Measurements from ENCODE around the gene SMCHD1.
"Not testable (repeated sequence)": the region's sequence is repeated elsewhere in the genome, so short reads cannot be mapped to it uniquely, and the experiment has no call there.

Gene SMCHD1

DNA sequence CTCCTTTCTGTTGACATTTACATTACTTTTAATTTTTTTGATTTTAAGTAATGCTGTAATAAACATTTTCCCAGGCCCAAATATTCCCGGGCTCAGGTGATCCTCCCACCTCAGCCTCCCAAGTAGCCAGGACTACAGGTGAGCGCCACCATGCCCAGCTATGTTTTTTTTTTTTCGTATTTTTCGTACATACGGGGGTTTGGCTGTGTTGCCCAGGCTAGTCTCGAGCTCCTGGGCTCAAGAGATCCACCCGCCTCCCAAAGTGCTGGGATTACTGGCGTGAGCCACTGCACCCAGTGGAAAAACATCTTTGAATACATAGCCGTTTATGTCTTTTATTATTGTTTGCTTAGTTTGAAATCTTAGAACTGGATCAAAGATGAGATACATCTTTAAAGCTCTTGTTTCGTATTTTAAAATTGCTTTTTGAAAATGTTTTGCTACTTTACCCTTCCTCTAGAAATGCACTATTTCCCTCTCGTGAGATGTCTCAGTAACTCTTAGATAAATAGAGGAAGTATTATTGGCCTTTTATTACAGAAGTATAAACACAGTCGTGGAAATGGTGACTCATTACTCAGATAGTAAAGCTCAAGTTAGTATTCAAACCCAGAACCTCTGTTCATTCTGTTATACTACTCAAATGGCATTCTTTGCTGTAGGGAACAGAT is 2.4 kb downstream of the SMCHD1 start:
- no peak for DNase-seq (ENCODE audit: low read depth)

DNA sequence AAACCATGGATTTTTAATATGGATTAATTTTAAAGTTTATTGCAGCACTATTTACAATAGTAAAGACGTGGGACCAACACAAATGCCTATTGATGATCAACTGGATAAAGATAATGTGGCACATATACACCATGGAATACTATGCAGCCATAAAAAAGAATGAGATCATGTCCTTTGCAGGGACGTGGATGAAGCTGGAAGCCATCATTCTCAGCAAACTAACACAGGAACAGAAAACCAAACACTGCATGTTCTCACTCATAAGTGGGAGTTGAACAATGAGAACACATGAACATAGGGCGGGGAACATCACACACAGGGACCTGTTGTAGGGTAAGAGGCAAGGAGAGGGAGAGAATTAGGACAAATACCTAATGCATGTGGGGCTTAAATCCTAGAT is 5.3 kb downstream of the SMCHD1 start:
- DNase-seq (ENCODE audit: low read depth), result not testable (repeated sequence)

DNA sequence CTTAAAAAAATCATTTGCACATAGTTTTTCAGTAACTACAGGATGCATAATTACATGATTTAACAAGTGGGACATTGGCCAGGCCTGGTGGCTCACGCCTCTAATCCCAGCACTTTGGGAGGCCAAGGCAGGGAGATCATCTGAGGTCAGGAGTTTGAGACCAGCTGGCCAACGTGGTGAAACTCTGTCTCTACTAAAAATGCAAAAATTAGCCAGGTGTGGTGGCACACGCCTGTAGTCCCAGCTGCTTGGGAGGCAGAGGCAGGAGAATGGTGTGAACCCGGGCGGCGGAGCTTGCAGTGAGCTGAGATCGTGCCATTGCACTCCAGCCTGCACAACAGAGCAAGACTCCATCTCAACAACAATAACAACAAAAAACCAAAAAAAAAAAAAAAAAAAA is 6.8 kb downstream of the SMCHD1 start:
- not testable (repeated sequence) for DNase-seq (ENCODE audit: low read depth)

DNA sequence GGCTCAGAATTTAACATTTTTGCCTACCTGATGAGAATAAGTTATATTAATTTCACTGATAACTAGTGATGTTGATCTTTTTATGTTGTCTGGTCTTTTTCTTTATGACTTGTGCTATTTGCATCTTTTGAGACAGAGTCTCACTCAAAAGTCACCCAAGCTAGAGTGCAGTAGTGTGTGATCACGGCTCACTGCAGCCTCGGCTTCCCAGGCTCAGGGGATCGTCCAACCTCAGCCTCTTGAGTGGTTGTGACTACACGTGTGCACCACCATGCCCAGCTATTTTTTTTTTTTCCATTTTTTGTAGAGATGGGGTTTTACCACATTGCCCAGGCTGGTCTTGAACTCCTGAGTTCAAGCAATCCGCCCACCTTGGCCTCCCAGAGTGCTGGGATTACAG is 7.5 kb downstream of the SMCHD1 start:
- DNase-seq (ENCODE audit: low read depth), result no peak

DNA sequence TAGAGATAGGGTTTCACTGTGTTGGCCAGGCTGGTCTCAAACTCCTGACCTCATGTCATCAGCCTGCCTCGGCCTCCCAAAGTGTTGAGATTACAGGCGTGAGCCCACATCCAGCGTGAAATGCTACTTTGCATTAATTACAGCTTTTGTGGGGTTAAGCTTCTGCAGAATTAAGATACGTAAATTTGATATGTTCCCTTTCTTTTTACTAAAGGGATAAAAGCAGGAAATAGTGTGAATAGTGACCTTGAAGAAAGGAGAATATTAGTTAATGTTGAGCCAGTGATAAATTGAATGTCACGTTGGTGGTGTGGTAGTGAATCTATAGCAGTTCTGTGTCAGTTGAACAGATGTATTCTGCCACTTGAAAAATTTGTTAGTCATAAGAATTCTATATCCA is 16.9 kb downstream of the SMCHD1 start:
- no peak for DNase-seq (ENCODE audit: low read depth)

DNA sequence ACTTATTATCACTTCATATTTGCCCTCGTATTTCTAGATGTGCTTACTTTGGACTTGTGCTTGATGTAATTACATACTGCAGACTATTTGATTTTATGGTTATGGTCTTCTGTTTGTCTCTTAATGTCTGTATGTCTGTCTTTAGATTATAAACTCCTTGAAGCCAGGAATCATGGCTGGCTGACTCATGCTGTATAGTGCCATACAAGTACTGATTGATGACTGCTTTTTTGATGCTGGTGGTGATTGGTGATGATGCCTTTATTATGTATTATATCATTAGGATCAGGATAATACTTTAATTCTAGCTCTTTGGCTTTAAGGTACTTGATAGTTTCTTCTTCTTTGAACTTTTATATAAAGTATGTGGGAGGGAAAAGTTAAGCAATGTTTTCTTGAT is 17.3 kb downstream of the SMCHD1 start:
- no peak for DNase-seq (ENCODE audit: low read depth)

DNA sequence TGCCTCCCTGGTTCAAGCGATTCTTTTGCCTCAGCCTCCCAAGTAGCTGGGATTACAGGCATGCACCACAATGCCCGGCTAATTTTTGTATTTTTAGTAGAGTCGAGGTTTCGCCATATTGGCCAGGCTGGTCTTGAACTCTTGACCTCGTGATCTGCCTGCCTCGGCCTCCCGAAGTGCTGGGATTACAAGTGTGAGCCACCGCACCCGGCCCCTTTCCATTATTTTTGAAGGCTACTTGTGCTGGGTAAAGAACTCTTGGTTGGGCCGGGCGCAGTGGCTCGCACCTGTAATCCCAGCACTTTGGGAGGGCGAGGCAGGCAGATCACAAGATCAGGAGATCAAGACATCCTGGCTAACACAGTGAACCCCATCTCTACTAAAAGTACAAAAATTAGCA is 23.4 kb downstream of the SMCHD1 start:
- not testable (repeated sequence) for DNase-seq (ENCODE audit: low read depth)

DNA sequence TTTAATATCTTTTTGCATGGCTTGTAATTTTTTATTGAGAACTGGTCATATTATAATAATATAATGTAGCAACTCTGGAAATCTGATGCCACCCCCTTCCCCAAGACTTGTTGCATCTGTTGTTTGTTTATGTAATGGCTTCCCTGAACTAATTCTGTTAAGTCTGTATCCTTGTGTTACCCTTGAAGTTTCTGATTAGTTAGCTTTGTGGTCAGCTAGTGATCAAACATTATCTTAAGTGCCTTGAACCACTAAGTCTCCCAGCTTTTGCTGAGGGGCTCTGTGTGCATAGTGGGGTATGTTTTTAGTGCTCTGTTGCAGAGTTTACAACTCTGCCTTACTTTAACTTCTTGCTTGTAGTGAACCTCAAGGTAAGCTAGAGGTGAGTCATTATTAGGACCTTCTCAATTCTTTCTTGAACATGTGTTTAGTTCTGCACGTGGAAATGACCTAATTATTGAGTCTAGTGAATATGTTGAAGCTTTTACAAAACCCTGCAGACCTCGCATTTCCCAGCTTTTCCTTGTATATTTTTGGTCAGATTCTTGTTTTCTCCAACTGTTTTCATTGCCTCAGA is 24.8 kb downstream of the SMCHD1 start:
- DNase-seq (ENCODE audit: low read depth), result no peak

DNA sequence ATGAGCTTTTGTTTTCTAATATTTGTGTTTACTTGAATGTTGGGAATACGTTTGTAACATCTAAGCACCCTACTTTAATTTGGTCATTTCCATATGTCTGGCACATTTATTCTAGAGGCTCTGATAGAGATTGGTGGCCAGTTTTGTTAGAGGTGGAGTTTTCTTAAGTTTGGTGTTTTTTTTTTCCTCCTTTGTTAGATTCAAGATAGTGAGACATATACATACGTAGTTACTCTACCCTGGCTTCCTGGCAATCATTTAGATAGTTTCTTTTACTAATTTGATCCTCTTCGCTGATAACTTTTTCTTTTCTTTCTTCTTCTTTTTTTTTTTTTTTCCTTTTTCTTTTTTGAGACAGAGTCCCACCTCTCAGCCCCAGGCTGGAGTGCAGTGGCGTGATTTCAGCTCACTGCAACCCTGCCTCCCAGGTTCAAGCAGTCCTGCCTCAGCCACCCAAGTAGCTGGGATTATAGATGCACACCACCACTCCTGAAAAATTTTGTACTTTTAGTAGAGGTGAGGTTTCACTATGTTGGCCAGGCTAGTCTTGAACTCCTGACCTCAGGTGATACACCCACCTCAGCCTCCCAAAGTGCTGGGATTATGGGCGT is 26.6 kb downstream of the SMCHD1 start:
- no peak for DNase-seq (ENCODE audit: low read depth)

DNA sequence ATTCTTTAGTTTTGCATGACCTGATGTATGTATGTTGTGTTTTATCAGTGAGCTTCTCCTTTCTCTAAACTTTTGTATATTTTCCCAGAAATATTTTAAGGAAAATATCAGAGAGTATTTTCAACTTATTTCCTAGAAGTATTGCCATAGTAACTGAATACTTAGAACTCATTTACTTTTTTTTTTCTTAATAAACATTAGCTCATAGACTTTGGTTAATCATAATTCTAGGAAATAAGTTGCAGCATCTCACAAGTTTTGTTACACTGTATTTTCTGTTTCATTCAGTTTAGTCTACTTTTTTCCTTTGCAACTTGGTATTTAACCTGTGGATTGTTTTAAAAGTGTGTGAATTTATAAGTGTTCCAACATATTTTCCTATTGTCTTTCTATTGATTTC is 27.5 kb downstream of the SMCHD1 start:
- DNase-seq (ENCODE audit: low read depth), result no peak

DNA sequence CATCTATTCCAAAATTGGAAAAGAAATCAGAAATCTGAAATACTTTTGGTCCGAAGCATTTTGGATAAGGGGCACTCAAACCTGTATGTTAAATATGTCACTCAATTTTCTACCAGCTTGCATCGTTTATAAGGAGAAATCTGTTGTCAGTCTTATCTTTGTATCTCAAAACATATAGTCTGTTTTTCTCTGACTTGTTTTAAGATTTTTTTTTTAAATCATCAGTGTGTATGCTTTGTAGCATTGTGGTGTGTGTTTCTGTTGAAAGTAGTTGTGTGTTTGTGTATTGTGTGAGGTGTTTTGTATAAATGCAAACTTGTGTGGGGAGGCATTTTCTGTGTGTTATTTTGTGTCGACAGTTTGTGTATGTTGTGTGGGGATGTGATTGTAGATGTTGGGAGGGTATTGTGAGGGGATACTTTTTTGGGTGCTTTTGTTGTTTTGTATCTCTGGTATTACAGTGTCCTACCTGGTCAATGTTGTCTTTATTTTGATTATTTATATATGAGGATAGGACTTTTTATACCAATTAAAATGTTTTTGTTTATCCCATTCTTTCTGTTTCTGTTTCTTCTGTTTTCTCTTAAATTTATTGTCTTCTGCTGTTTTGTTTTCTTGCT is 30.9 kb downstream of the SMCHD1 start:
- no peak for DNase-seq (ENCODE audit: low read depth)

DNA sequence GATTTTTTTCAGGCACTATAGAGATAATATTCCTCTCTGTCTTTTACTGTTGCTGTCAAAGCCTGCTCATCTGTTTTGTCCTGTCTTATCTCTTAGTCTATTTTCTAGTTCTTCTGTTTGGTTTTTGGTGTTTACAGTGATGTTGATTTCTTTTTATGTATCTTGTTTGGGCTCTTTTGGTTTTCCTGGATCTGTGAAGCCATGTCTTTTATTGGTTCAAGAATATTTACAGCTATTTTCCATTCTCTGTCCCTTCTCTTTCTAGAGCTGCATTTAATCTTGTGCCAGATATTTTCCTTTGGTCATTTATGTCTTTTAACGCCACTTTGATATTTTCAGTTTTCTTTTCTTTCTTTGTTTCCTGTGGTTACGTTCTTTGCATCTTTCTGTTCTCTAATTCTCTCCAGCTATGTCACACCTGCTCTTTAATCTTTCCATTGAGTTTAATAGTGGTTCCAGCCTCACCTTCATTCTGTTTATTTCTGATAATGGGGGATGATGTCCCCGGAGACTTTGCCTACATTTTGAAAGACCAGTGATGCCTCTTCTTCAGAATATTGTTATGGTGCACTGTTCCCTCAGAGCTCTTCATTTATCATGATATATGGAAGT is 32.0 kb downstream of the SMCHD1 start:
- DNase-seq (ENCODE audit: low read depth), result no peak

DNA sequence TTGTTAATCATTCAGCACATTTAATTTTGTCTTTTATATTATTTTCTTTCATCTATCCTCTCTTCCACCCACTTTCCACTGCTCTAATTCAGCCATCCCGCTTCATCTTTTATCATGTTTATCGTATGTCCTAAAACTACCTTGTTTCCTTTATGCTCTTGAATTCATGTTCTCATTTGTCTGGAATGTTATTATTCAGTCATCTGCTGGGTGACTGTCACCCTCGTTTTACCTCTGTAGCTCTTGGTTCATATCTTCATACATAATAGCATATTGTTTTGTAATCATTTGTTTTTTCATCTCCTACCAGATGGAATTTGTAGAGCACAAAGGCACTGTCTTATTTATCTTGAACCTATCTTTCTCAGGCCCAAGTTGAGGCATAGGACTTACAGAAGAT is 37.0 kb downstream of the SMCHD1 start:
- no peak for DNase-seq (ENCODE audit: low read depth)

DNA sequence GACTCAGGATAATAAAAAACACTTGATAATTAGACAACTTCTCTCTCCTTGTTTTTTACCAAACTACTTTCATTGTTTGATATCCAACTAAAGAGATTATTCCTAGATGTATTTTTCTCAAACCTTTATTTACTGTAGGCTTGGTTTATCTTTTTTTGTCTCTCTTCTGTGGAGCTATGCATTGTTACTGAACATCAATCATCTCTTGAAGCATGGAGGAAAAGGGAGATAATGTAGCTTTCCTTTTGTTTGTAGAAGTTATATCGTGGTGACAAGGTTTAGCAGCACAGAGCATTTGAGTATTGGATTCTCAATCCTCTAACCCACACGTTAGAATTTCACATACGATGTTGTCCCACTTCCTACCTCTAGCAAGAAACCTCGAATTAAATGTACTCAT is 41.7 kb downstream of the SMCHD1 start:
- no peak for DNase-seq (ENCODE audit: low read depth)

DNA sequence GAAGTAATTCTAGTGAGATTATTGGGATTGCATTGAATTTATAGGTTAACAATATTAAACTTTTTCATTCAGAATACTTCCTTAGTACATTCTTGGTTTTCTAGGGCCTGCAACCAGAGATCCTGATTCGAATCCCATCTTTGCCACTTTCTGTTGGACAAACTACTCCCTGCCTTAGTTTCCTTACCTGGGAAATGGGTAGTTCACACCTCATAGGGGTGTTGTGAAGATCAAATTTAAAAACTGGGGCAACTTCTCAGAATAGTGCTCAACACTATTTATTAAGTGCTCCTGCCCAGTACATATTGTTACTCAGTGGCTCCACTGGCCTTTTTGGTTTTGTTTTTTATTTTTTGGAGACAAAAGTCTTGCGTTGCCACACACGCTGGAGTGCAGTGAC is 43.5 kb downstream of the SMCHD1 start:
- DNase-seq (ENCODE audit: low read depth), result no peak

DNA sequence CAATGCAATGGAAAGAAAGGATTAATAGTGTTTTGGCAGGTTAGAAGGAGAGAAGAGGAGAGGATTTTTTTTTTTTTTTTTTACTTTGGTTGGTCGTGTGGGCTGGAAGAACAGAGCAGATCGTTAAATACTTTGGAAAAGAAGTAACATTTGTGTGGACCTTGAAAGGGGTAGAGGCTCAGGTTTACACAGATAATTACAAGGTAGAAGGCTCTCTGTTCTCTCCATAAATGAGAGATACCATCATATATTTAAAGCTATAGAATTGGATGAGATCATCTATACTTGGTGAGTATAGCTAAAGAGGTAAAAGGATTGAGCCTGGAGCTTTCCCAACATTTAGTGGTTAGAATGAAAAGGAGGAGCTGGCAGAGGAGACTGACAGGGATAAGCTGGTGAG is 49.0 kb downstream of the SMCHD1 start:
- DNase-seq (ENCODE audit: low read depth), result no peak

DNA sequence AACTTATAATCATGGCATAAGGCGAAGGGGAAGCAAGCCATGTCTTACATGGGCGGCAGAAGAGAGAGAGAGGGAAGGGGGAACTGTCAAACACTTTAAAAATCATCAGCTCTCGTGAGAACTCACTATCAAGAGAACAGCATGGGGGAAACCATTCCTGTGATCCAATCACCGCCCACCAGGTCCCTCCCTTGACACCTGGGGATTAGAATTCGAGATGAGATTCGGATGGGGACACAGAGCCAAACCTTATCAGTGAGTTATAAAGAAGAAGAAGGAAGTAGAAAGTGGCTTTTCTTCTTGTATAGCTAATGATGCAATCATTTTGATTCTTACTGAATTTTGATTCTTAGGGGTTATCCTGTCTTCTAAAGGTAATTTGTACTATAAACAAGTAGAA is 51.4 kb downstream of the SMCHD1 start:
- no peak for DNase-seq (ENCODE audit: low read depth)

DNA sequence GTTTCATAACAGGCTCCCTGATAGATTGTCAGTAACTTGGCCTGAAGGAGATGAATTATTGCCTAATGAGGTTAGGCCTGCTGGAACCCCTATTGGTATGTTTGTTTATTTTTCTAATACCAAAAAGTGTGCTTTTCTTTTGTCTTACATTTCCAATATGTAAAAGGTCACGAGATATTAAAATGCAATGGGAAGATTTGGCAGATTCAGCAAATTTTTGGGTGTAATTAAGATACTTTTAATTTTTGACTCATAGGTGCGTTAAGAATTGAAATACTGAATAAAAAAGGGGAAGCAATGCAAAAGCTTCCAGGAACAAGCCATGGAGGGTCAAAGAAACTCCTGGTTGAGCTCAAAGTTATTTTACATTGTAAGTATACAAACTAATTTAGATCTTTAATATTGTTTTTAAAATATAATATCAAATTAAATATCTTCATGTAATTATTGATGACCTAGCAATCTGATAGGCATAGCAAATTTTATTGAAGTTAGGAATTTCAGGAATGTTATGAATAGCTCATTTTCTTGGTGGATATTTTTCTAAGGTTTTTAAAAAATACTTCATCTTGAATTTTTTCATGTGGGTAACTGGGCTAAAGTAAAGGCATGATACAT is 52.1 kb downstream of the SMCHD1 start:
- no peak for DNase-seq (ENCODE audit: low read depth)

DNA sequence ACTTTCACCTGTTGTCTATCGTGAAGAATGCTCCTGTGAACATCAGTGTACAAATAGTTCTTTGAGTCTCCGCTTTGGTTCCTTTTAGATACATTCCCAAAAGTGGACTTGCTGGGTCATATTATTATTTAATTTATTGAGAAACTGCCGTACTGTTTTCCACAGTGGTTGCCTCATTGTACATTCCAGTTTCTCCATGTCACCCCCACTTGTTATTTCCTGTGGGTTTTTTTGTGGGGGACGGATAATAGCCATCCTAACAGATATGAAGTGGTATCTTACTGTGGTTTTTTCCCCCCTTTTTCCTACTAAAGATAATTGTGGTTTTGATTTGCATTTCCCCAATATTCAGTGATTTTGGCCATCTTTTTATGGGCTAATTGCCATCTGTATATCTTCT is 53.8 kb downstream of the SMCHD1 start:
- DNase-seq (ENCODE audit: low read depth), result no peak

DNA sequence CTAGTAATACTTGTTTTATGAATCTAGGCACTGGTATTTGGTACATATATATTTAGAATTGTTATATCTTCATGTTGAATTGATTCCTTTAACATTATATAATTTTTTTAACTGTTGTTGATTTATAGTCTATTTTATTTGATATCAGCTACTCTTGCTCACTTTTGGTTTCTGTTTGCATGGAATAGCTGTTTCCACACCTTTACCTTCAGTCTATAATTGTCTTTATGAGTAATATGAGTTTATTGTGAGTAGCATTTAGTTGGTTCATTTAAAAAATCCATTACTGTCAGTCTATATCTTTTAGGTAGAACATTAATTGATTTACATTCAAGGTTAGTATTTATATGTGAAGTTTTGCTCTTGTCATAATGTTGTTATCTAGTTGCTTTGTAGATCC is 58.6 kb downstream of the SMCHD1 start:
- no peak for DNase-seq (ENCODE audit: low read depth)

DNA sequence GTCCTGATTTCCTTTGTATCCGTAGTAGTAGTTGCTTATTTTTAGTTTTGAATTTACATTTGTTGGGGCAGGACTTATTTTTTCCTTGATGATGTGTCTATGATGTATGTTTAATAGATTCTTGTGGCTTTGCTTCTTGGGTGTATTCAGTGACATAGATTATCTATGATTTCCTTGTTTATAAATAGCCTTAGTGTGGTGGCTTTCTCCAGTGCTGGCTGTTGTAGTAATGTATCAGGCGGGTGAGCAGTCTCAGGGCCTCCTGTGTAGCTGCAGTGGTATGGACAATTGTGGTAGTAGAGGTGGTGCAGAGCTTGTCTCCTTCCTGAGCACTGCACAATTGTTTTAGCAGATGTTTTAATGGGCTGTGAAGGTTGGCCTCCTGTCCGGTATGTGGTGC is 60.5 kb downstream of the SMCHD1 start:
- DNase-seq (ENCODE audit: low read depth), result no peak

All from stimulated activated CD8-positive, alpha-beta memory T cell treated with anti-CD3 and anti-CD28 coated beads, Interleukin-12 subunit alpha, Interleukin-12 subunit beta, amount 100 ng/mL, for 4 hours (primary cell).